ENCODE results near the gene APPBP2. TPM values are rescaled to one million over a fixed set of nuclear protein-coding genes. Genes with fewer than 3 reads are reported as not detected.

Gene APPBP2
- total and polyA plus RNA-seq, 2 of the 8 experiments (the other 6 are each of a cell fraction or from before 2014, with no cell fraction given): 3.3 to 18.0 TPM

DNA sequence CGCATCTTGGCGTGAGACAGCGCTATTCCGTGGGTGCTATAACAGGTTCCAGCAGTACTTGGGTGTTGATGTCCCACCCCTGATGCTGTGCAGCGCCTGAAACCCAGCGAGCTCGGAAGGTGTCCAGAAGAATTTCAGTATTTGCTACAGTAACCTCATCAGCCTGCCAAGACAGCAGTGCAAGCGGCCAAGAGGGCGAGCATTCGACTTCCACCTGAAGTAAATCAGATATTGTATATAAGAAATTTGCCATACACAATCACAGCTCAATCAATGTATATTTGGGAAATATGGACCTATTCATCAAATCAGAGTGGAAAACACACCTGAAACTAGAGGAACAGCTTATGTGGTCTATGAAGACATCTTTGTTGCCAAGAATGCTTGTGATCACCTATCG, 13.0 kb downstream of the APPBP2 start (continued):
- TF ChIP-seq, protein P1, sequence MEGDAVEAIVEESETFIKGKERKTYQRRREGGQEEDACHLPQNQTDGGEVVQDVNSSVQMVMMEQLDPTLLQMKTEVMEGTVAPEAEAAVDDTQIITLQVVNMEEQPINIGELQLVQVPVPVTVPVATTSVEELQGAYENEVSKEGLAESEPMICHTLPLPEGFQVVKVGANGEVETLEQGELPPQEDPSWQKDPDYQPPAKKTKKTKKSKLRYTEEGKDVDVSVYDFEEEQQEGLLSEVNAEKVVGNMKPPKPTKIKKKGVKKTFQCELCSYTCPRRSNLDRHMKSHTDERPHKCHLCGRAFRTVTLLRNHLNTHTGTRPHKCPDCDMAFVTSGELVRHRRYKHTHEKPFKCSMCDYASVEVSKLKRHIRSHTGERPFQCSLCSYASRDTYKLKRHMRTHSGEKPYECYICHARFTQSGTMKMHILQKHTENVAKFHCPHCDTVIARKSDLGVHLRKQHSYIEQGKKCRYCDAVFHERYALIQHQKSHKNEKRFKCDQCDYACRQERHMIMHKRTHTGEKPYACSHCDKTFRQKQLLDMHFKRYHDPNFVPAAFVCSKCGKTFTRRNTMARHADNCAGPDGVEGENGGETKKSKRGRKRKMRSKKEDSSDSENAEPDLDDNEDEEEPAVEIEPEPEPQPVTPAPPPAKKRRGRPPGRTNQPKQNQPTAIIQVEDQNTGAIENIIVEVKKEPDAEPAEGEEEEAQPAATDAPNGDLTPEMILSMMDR (IDR thresholded peaks at IDR 0.05; ENCODE audit: control extremely low read depth in 1 of 3, insufficient read depth in 1 of 3, low read depth in 1 of 3, low read length in 3 of 3): no peak

Measured in H1 (cell line).